KMS-11 (cell line): Measurements from ENCODE around the gene S100A2.

Source experiments
- H2AFZ ChIP-seq: fragments of 200-600 bp; sonication (generic); 2 replicates; pipeline ENCODE4 v1.6.1; 2016; ENCODE audit warnings: antibody characterized with exemption, mixed run types, low read depth
- H3K27ac ChIP-seq: fragments of 200-600 bp; sonication (generic); 2 replicates; pipeline ENCODE4 v1.6.1; 2016; ENCODE audit warnings: mild to moderate bottlenecking, mixed run types
- H3K27me3 ChIP-seq: fragments of 200-600 bp; sonication (generic); 2 replicates; pipeline ENCODE4 v1.6.1; 2017; ENCODE audit warnings: mild to moderate bottlenecking, low read depth, mixed run types, moderate library complexity; ENCODE audit not compliant: insufficient read depth
- H3K36me3 ChIP-seq: fragments of 200-600 bp; sonication (generic); 2 replicates; pipeline ENCODE4 v1.6.1; 2017; ENCODE audit warnings: mild to moderate bottlenecking, mixed run types; ENCODE audit not compliant: insufficient read depth
- H3K4me1 ChIP-seq: fragments of 200-600 bp; sonication (generic); 2 replicates; pipeline ENCODE4 v1.6.1; 2016; ENCODE audit warnings: mild to moderate bottlenecking, low read depth, mixed run types; ENCODE audit not compliant: poor library complexity, severe bottlenecking
- H3K4me2 ChIP-seq: fragments of 200-600 bp; sonication (generic); 2 replicates; pipeline ENCODE4 v1.7.0; 2016; ENCODE audit warnings: mild to moderate bottlenecking, mixed run types
- H3K4me3 ChIP-seq: fragments of 200-600 bp; sonication (generic); IDR thresholded peaks from 2 replicates; pipeline ENCODE4 v1.6.1; 2017; ENCODE audit warnings: low read depth, low read length, mixed read lengths; ENCODE audit not compliant: insufficient read depth
- H3K79me2 ChIP-seq: fragments of 200-600 bp; sonication (generic); 2 replicates; pipeline ENCODE4 v1.6.1; 2016; ENCODE audit warnings: low read depth, mixed run types; ENCODE audit not compliant: insufficient read depth
- H3K9ac ChIP-seq: fragments of 200-600 bp; sonication (generic); 2 replicates; pipeline ENCODE4 v1.6.1; 2016; ENCODE audit warnings: mild to moderate bottlenecking, mixed run types
- H4K20me1 ChIP-seq: fragments of 200-600 bp; sonication (generic); 2 replicates; pipeline ENCODE4 v1.6.1; 2016; ENCODE audit warnings: mild to moderate bottlenecking, mixed run types; ENCODE audit not compliant: insufficient read depth
- CTCF ChIP-seq: fragments of 200-600 bp; sonication (generic); conservative IDR thresholded peaks from 2 replicates; pipeline ENCODE4 v1.6.1; 2017; ENCODE audit warnings: low read depth, mild to moderate bottlenecking, antibody characterized with exemption, low read length, moderate library complexity, mixed read lengths

S100A2 gene

GRCh38 chr1:153565529-153566374 is at the start of gene S100A2:
S100A2 (minus strand) TSS chr1:153565844; CDS start chr1:153563877, 1,967 bp downstream.
- H3K79me2 ChIP-seq = no peaks in the 10 kb centered on the region
- peaks cover 20% of the 10 kb centered on the region for H3K4me1 ChIP-seq
- no peaks in the 10 kb centered on the region for H4K20me1 ChIP-seq
- no peak within 1 kb of the TSS for H3K4me3 ChIP-seq
- no peak for TF ChIP-seq CTCF
- no peak within 1 kb of the TSS for H3K27ac ChIP-seq
- H3K4me2 ChIP-seq = peak within 1 kb of the TSS; percentile 24
- H3K9ac ChIP-seq = no peak within 1 kb of the TSS
- no peaks in the 10 kb centered on the region for H3K36me3 ChIP-seq
- no peaks in the 10 kb centered on the region for H3K27me3 ChIP-seq
- H2AFZ ChIP-seq = peak within 1 kb of the TSS; percentile 77

- no peak overlapping the region for H3K27ac ChIP-seq
- no peaks in the 10 kb centered on the region for H3K4me1 ChIP-seq
- no peaks in the 10 kb centered on the region for H3K79me2 ChIP-seq
- H3K36me3 ChIP-seq = no peaks in the 10 kb centered on the region
- no peaks in the 10 kb centered on the region for H4K20me1 ChIP-seq
- no peak overlapping the region for H3K9ac ChIP-seq
- no peak for TF ChIP-seq CTCF
- H2AFZ ChIP-seq = no peak overlapping the region
- no peak overlapping the region for H3K4me2 ChIP-seq
- no peaks in the 10 kb centered on the region for H3K27me3 ChIP-seq
- no peak overlapping the region for H3K4me3 ChIP-seq
Observed at GRCh38 chr1:153615406-153615805, 49.8 kb upstream of the S100A2 start.

GRCh38 chr1:153614906-153615305 is 49.3 kb upstream of the S100A2 start:
- H3K4me3 ChIP-seq = no peak overlapping the region
- no peaks in the 10 kb centered on the region for H3K36me3 ChIP-seq
- H4K20me1 ChIP-seq = no peaks in the 10 kb centered on the region
- 0 out of 2 replicates have a peak, but pooled peaks cover 3% of the 10 kb centered on the region for H3K27me3 ChIP-seq
- H2AFZ ChIP-seq = no peak overlapping the region
- H3K27ac ChIP-seq = no peak overlapping the region
- no peaks in the 10 kb centered on the region for H3K79me2 ChIP-seq
- no peak for TF ChIP-seq CTCF
- no peak overlapping the region for H3K4me2 ChIP-seq
- no peak overlapping the region for H3K9ac ChIP-seq
- H3K4me1 ChIP-seq = no peaks in the 10 kb centered on the region

GRCh38 chr1:153614189-153614900 is 48.7 kb upstream of the S100A2 start:
- no peak overlapping the region for H3K4me3 ChIP-seq
- no peaks in the 10 kb centered on the region for H3K79me2 ChIP-seq
- H3K9ac ChIP-seq = no peak overlapping the region
- H3K27ac ChIP-seq = no peak overlapping the region
- no peak overlapping the region for H3K4me2 ChIP-seq
- H4K20me1 ChIP-seq = no peaks in the 10 kb centered on the region
- TF ChIP-seq CTCF = no peak
- 0 out of 2 replicates have a peak, but pooled peaks cover 3% of the 10 kb centered on the region for H3K27me3 ChIP-seq
- no peak overlapping the region for H2AFZ ChIP-seq
- H3K36me3 ChIP-seq = no peaks in the 10 kb centered on the region
- H3K4me1 ChIP-seq = no peaks in the 10 kb centered on the region
